ENCODE data around the gene SEPTIN12.

SEPTIN12 gene

GRCh38 chr16:4813251-4814003 is 25.3 kb upstream of the SEPTIN12 start:
- TF ChIP-seq FOXP2 (optimal IDR thresholded peaks at IDR 0.05; ENCODE audit: borderline replicate concordance, extremely low read depth, extremely low read length, insufficient read depth) (no peak), REST (IDR thresholded peaks at IDR 0.05; ENCODE audit: insufficient read depth in 1 of 2, low read depth in 2 of 2, low read length in 2 of 2) (no peak)

- no peak for TF ChIP-seq TAF1 (IDR thresholded peaks at IDR 0.05; ENCODE audit: borderline replicate concordance, insufficient read depth, low read length)
- no peak for TF ChIP-seq POLR2AphosphoS5 (IDR thresholded peaks at IDR 0.05; ENCODE audit: low read depth, low read length)
These were observed 23.6 kb upstream of the SEPTIN12 start for GRCh38 chr16:4811773-4812172.

GRCh38 chr16:4811242-4811641 is 23.1 kb upstream of the SEPTIN12 start:
- TF ChIP-seq FOXP2 (optimal IDR thresholded peaks at IDR 0.05; ENCODE audit: borderline replicate concordance, extremely low read depth, extremely low read length, insufficient read depth): no peak
- TF ChIP-seq TAF1 (IDR thresholded peaks at IDR 0.05; ENCODE audit: borderline replicate concordance, insufficient read depth, low read length): no peak
- TF ChIP-seq REST (IDR thresholded peaks at IDR 0.05; ENCODE audit: insufficient read depth in 1 of 2, low read depth in 2 of 2, low read length in 2 of 2): no peak
- no peak for TF ChIP-seq POLR2AphosphoS5 (IDR thresholded peaks at IDR 0.05; ENCODE audit: low read depth, low read length)
- no peak for TF ChIP-seq SIN3A (IDR thresholded peaks at IDR 0.05; ENCODE audit: borderline replicate concordance, insufficient read depth, low read length)

- no peak for TF ChIP-seq REST (IDR thresholded peaks at IDR 0.05; ENCODE audit: insufficient read depth in 1 of 2, low read depth in 2 of 2, low read length in 2 of 2)
- TF ChIP-seq FOXP2 (optimal IDR thresholded peaks at IDR 0.05; ENCODE audit: borderline replicate concordance, extremely low read depth, extremely low read length, insufficient read depth): no peak
- TF ChIP-seq TAF1 (IDR thresholded peaks at IDR 0.05; ENCODE audit: borderline replicate concordance, insufficient read depth, low read length): no peak
- TF ChIP-seq POLR2AphosphoS5 (IDR thresholded peaks at IDR 0.05; ENCODE audit: low read depth, low read length): no peak
- no peak for TF ChIP-seq SIN3A (IDR thresholded peaks at IDR 0.05; ENCODE audit: borderline replicate concordance, insufficient read depth, low read length)
These were observed 18.1 kb upstream of the SEPTIN12 start for GRCh38 chr16:4806280-4806679.

- TF ChIP-seq TAF1 (IDR thresholded peaks at IDR 0.05; ENCODE audit: borderline replicate concordance, insufficient read depth, low read length): no peak
- no peak for TF ChIP-seq FOXP2 (optimal IDR thresholded peaks at IDR 0.05; ENCODE audit: borderline replicate concordance, extremely low read depth, extremely low read length, insufficient read depth)
- no peak for TF ChIP-seq SIN3A (IDR thresholded peaks at IDR 0.05; ENCODE audit: borderline replicate concordance, insufficient read depth, low read length)
- no peak for TF ChIP-seq REST (IDR thresholded peaks at IDR 0.05; ENCODE audit: insufficient read depth in 1 of 2, low read depth in 2 of 2, low read length in 2 of 2)
- no peak for TF ChIP-seq POLR2AphosphoS5 (IDR thresholded peaks at IDR 0.05; ENCODE audit: low read depth, low read length)
These were observed 17.1 kb upstream of the SEPTIN12 start for GRCh38 chr16:4805231-4805630.
